Measurements from ENCODE around the gene CELF2.

CELF2 gene

DNA sequence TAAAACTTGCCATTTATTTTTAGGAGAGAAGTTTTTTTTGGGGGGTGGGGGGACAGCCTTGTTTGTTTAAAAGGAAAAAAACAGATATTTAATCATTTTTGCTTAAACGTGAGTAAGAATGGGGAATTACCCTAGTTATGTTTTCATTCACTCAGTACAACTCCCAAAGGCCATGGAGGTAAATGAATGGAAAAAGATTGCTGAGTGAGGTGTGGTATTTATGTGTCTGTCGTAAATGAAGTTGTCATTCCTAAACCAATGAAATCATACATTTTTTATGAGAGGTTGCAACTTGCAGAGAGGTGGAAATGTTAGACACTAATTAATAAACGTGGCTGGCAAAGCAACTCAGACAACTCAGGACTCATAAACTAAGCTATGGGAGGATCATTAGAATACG lies 218.1 kb downstream of the CELF2 start:
- no peaks in the 10 kb centered on the region for H3K4me1 ChIP-seq (ENCODE audit: control insufficient read depth in 1 of 2, insufficient read depth in 2 of 2, low read length in 2 of 2)
- H3K4me3 ChIP-seq (ENCODE audit: low read depth in 1 of 2, low read length in 2 of 2): no peak overlapping the region
- H3K27ac ChIP-seq (ENCODE audit: low read length): no peak overlapping the region
- H3K9me3 ChIP-seq (ENCODE audit: control insufficient read depth in 1 of 2, low read length in 2 of 2): no peaks in the 10 kb centered on the region
- H3K27me3 ChIP-seq (ENCODE audit: low read depth, low read length): no peaks in the 10 kb centered on the region
- peaks cover 0 to 5% of the 10 kb centered on the region in 2 donors for H3K36me3 ChIP-seq (ENCODE audit: control insufficient read depth in 1 of 2, insufficient read depth in 2 of 2, low read length in 2 of 2)

GRCh38 chr10:11236234-11236633 lies 218.6 kb downstream of the CELF2 start:
- no peaks in the 10 kb centered on the region for H3K9me3 ChIP-seq (ENCODE audit: control insufficient read depth in 1 of 2, low read length in 2 of 2)
- H3K36me3 ChIP-seq (ENCODE audit: control insufficient read depth in 1 of 2, insufficient read depth in 2 of 2, low read length in 2 of 2): peaks cover 0 to 5% of the 10 kb centered on the region in 2 donors
- H3K27me3 ChIP-seq (ENCODE audit: low read depth, low read length): no peaks in the 10 kb centered on the region
- H3K4me1 ChIP-seq (ENCODE audit: control insufficient read depth in 1 of 2, insufficient read depth in 2 of 2, low read length in 2 of 2): no peaks in the 10 kb centered on the region
- H3K27ac ChIP-seq (ENCODE audit: low read length): no peak overlapping the region
- no peak overlapping the region for H3K4me3 ChIP-seq (ENCODE audit: low read depth in 1 of 2, low read length in 2 of 2)

GRCh38 chr10:11237571-11237970 lies 219.9 kb downstream of the CELF2 start:
- Histone ChIP-seq H3K27me3 (ENCODE audit: low read depth, low read length) (no peaks in the 10 kb centered on the region), H3K36me3 (ENCODE audit: control insufficient read depth in 1 of 2, insufficient read depth in 2 of 2, low read length in 2 of 2) (peaks cover 0 to 5% of the 10 kb centered on the region in 2 donors), H3K4me1 (ENCODE audit: control insufficient read depth in 1 of 2, insufficient read depth in 2 of 2, low read length in 2 of 2) (peaks cover 0 to 6% of the 10 kb centered on the region in 2 donors), H3K27ac (ENCODE audit: low read length) (no peak overlapping the region), H3K4me3 (ENCODE audit: low read depth in 1 of 2, low read length in 2 of 2) (no peak overlapping the region), H3K9me3 (ENCODE audit: control insufficient read depth in 1 of 2, low read length in 2 of 2) (no peaks in the 10 kb centered on the region)

- no peaks in the 10 kb centered on the region for H3K36me3 ChIP-seq (ENCODE audit: control insufficient read depth in 1 of 2, insufficient read depth in 2 of 2, low read length in 2 of 2)
- no peak overlapping the region for H3K27ac ChIP-seq (ENCODE audit: low read length)
- H3K4me1 ChIP-seq (ENCODE audit: control insufficient read depth in 1 of 2, insufficient read depth in 2 of 2, low read length in 2 of 2): peaks cover 0 to 6% of the 10 kb centered on the region in 2 donors
Observed at GRCh38 chr10:11238893-11239292, 221.2 kb downstream of the CELF2 start.

GRCh38 chr10:11240641-11241040 lies 223.0 kb downstream of the CELF2 start:
- H3K27ac ChIP-seq (ENCODE audit: low read length): no peak overlapping the region
- H3K4me1 ChIP-seq (ENCODE audit: control insufficient read depth in 1 of 2, insufficient read depth in 2 of 2, low read length in 2 of 2): peaks cover 0 to 6% of the 10 kb centered on the region in 2 donors
- no peaks in the 10 kb centered on the region for H3K9me3 ChIP-seq (ENCODE audit: control insufficient read depth in 1 of 2, low read length in 2 of 2)

More at GRCh38 chr10:11238893-11239292, 221.2 kb downstream of the CELF2 start:
- Histone ChIP-seq H3K9me3 (ENCODE audit: control insufficient read depth in 1 of 2, low read length in 2 of 2) (no peaks in the 10 kb centered on the region), H3K27me3 (ENCODE audit: low read depth, low read length) (no peaks in the 10 kb centered on the region), H3K4me3 (ENCODE audit: low read depth in 1 of 2, low read length in 2 of 2) (no peak overlapping the region)

DNA sequence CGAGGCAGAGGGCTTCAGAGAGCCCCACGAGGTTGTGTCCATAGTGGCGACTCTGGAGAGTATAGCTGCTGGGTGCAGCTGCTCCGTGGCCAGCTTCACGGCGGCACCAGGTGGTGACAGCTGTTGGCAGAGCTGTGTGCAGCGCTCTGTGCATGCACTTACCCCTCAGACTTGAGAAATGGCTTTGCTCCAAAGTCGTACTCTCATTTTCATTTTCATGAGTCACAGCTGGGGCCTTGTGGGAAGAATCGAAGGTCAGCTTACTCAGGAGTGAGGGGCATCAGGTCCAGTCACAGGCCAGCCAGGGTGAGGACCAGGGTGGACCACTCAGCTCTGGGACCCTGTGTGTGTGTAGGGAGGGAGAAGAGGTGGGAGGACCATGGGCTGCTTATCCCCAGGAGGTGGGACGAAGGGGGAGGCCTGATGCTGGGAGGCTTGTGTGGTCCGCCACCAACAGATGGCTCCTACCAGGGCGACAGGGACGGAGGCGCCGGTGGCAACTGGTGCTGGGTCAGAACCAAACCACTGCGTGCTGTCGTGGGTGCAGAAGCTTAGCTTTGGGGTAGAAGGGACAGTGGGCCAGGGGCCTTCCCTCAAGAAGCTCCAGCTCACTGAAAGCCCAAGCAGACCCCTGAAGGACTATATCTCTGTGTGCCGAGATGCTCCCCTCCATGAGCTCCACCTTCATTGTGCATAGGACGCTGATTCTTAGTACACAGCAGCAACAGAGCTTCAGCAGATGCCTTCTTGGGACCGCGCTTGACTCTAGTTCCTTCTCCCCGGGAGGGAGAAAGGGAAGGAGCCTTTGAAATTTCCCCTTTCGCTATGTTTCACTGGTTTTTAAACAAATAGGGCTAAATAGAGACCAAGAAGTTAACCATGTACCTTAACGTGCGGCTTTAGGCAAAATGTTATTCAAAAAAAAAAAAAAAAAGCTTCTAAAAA lies 225.0 kb downstream of the CELF2 start:
- Histone ChIP-seq H3K4me3 (ENCODE audit: low read depth in 1 of 2, low read length in 2 of 2) (no peak overlapping the region), H3K36me3 (ENCODE audit: control insufficient read depth in 1 of 2, insufficient read depth in 2 of 2, low read length in 2 of 2) (peaks cover 0 to 2% of the 10 kb centered on the region in 2 donors), H3K9me3 (ENCODE audit: control insufficient read depth in 1 of 2, low read length in 2 of 2) (no peaks in the 10 kb centered on the region), H3K27me3 (ENCODE audit: low read depth, low read length) (no peaks in the 10 kb centered on the region), H3K27ac (ENCODE audit: low read length) (no peak overlapping the region), H3K4me1 (ENCODE audit: control insufficient read depth in 1 of 2, insufficient read depth in 2 of 2, low read length in 2 of 2) (peaks cover 0 to 6% of the 10 kb centered on the region in 2 donors)

More at GRCh38 chr10:11240641-11241040, 223.0 kb downstream of the CELF2 start:
- no peaks in the 10 kb centered on the region for H3K27me3 ChIP-seq (ENCODE audit: low read depth, low read length)
- no peaks in the 10 kb centered on the region for H3K36me3 ChIP-seq (ENCODE audit: control insufficient read depth in 1 of 2, insufficient read depth in 2 of 2, low read length in 2 of 2)
- H3K4me3 ChIP-seq (ENCODE audit: low read depth in 1 of 2, low read length in 2 of 2): no peak overlapping the region

DNA sequence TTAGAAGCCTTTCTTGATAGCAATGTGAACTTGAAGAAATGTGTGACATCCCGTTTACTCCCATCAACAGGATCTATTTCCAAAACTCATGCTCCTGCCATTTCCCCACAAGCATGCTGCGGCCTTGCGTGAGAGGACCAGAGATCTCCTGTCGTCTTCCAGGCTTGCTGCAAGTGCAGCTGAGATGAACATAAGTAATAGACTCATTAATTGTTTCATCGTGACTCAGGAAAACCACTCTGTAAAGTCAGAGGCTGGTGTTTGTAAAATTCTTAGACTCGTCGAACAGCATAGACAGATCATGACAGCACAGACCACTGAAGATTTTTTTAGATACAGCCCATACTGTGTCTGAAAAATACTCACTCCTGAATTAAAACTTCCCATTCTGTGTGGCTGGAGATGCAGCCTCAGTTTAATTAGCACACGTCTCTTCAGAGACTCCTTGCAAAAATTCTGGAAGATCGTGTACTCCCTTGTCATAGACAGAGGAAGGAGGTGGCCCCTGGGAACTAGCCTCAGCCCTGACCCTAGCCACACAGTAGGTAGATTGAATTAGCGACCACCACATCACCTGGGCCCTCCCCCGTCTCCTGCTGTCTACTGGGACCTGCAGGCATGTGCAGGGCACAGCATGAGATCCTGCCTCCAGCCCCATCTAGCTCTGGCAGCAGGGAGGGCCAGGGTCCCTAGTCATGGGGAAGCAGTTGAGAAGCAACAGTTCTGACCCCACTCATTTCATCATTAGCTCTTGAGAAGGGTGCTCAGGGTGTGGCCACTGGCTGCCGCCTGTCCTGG lies 226.0 kb downstream of the CELF2 start:
- Histone ChIP-seq H3K4me1 (ENCODE audit: control insufficient read depth in 1 of 2, insufficient read depth in 2 of 2, low read length in 2 of 2) (peaks cover 0 to 6% of the 10 kb centered on the region in 2 donors), H3K36me3 (ENCODE audit: control insufficient read depth in 1 of 2, insufficient read depth in 2 of 2, low read length in 2 of 2) (peaks cover 0 to 5% of the 10 kb centered on the region in 2 donors), H3K9me3 (ENCODE audit: control insufficient read depth in 1 of 2, low read length in 2 of 2) (no peaks in the 10 kb centered on the region), H3K27me3 (ENCODE audit: low read depth, low read length) (no peaks in the 10 kb centered on the region), H3K27ac (ENCODE audit: low read length) (no peak overlapping the region), H3K4me3 (ENCODE audit: low read depth in 1 of 2, low read length in 2 of 2) (no peak overlapping the region)

DNA sequence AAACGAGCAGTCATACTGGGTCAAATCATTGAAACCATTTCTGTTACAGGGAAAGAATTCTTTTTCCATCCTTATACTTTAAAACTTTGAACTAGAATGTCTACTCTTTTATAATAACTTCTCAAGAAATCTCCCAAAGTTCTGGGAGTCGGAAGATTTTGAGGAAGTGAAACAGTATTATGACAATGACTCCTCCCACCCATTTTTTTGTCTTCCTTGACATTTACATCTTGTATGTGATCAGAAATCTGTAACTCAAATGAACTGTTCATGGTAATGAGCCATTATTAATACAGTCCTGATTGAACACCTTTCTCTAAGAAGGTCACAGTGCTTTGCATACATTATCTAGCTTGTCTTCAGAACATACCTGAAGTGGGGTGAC lies 227.4 kb downstream of the CELF2 start:
- Histone ChIP-seq H3K27ac (ENCODE audit: low read length) (no peak overlapping the region), H3K4me3 (ENCODE audit: low read depth in 1 of 2, low read length in 2 of 2) (no peak overlapping the region), H3K9me3 (ENCODE audit: control insufficient read depth in 1 of 2, low read length in 2 of 2) (no peaks in the 10 kb centered on the region), H3K4me1 (ENCODE audit: control insufficient read depth in 1 of 2, insufficient read depth in 2 of 2, low read length in 2 of 2) (peaks cover 0 to 6% of the 10 kb centered on the region in 2 donors), H3K27me3 (ENCODE audit: low read depth, low read length) (no peaks in the 10 kb centered on the region), H3K36me3 (ENCODE audit: control insufficient read depth in 1 of 2, insufficient read depth in 2 of 2, low read length in 2 of 2) (peaks cover 0 to 5% of the 10 kb centered on the region in 2 donors)

DNA sequence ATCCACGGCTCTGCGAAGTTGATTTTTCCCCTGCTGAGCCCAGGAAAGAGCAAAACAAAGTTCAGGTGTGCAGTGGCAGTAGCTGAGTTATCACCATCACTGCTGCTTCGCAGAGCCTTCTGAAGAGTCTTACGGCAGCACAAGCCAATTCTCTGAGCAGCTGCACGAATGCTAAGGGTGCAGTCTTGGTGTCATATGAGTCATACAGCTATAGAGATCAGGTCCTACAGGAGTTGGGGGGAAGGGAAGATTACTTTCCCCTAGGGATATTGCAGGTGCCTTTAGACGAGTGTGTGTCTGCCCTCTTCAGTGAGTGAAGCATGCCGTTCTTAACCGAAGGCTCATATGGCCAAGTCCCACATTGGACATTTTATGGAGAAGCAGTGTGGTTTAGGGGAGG lies 227.8 kb downstream of the CELF2 start:
- H3K4me1 ChIP-seq (ENCODE audit: control insufficient read depth in 1 of 2, insufficient read depth in 2 of 2, low read length in 2 of 2): peaks cover 0 to 6% of the 10 kb centered on the region in 2 donors
- no peak overlapping the region for H3K27ac ChIP-seq (ENCODE audit: low read length)
- no peak overlapping the region for H3K4me3 ChIP-seq (ENCODE audit: low read depth in 1 of 2, low read length in 2 of 2)
- peaks cover 0 to 7% of the 10 kb centered on the region in 2 donors for H3K36me3 ChIP-seq (ENCODE audit: control insufficient read depth in 1 of 2, insufficient read depth in 2 of 2, low read length in 2 of 2)
- H3K27me3 ChIP-seq (ENCODE audit: low read depth, low read length): no peaks in the 10 kb centered on the region
- H3K9me3 ChIP-seq (ENCODE audit: control insufficient read depth in 1 of 2, low read length in 2 of 2): no peaks in the 10 kb centered on the region

- Histone ChIP-seq H3K27me3 (ENCODE audit: low read depth, low read length) (no peaks in the 10 kb centered on the region), H3K36me3 (ENCODE audit: control insufficient read depth in 1 of 2, insufficient read depth in 2 of 2, low read length in 2 of 2) (peaks cover 0 to 9% of the 10 kb centered on the region in 2 donors), H3K4me1 (ENCODE audit: control insufficient read depth in 1 of 2, insufficient read depth in 2 of 2, low read length in 2 of 2) (peaks cover 0 to 6% of the 10 kb centered on the region in 2 donors), H3K27ac (ENCODE audit: low read length) (no peak overlapping the region), H3K9me3 (ENCODE audit: control insufficient read depth in 1 of 2, low read length in 2 of 2) (no peaks in the 10 kb centered on the region), H3K4me3 (ENCODE audit: low read depth in 1 of 2, low read length in 2 of 2) (no peak overlapping the region)
Observed at GRCh38 chr10:11245981-11246590, 228.4 kb downstream of the CELF2 start.
